Effector memory CD4-positive, alpha-beta T cell (primary cell): ENCODE measurements around the gene MVB12B.

Experiments
- DNase-seq, 3 donors: peaks; one replicate each; pipeline ENCODE4 v3.0.0-alpha.2; 2020
- H3K27ac ChIP-seq: 2 replicates; pipeline ENCODE4 v1.7.0; 2013; ENCODE audit warnings: mild to moderate bottlenecking, low read length, moderate library complexity; ENCODE audit not compliant: insufficient read depth, poor library complexity, severe bottlenecking
- H3K27me3 ChIP-seq: replicated peaks from 2 replicates; pipeline ENCODE4 v1.7.0; 2013; ENCODE audit warnings: mild to moderate bottlenecking, low read length; ENCODE audit not compliant: insufficient read depth, control insufficient read depth, poor library complexity, severe bottlenecking
- H3K36me3 ChIP-seq: 2 replicates; pipeline ENCODE4 v1.7.0; 2013; ENCODE audit warnings: mild to moderate bottlenecking, low read length, moderate library complexity; ENCODE audit not compliant: control insufficient read depth, insufficient read depth
- H3K4me1 ChIP-seq: 2 replicates; pipeline ENCODE4 v1.7.0; 2013; ENCODE audit warnings: low read length, mild to moderate bottlenecking; ENCODE audit not compliant: control insufficient read depth, insufficient read depth, poor library complexity, severe bottlenecking
- H3K4me3 ChIP-seq: 2 replicates; pipeline ENCODE4 v1.7.0; 2013; ENCODE audit warnings: low read length, low read depth, mild to moderate bottlenecking; ENCODE audit not compliant: insufficient read depth, poor library complexity, severe bottlenecking
- H3K9me3 ChIP-seq: 2 replicates; pipeline ENCODE4 v1.7.0; 2013; ENCODE audit warnings: mild to moderate bottlenecking, low read length, moderate library complexity; ENCODE audit not compliant: control insufficient read depth

Gene MVB12B

DNA sequence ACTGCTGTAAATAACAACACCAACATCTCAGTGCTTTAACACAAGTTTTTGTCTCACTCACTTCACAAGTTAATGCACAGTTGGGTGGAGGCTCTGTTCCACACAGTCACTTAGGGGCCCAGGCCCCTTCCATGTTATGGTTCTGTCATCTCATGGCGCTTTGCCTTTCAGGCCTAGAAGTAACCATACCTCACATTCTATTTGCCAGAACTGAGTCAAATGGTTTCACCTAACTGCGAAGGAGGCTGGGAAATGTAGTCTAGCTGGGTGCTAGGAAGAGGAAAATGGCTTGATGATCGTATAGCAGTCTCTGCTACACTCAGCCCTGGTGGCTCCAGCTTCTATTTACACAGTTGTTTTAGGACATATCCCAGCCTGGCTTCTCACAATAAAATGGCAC is 23.1 kb upstream of the MVB12B start:
- H3K27ac ChIP-seq: no peak overlapping the region
- DNase-seq: no peak

DNA sequence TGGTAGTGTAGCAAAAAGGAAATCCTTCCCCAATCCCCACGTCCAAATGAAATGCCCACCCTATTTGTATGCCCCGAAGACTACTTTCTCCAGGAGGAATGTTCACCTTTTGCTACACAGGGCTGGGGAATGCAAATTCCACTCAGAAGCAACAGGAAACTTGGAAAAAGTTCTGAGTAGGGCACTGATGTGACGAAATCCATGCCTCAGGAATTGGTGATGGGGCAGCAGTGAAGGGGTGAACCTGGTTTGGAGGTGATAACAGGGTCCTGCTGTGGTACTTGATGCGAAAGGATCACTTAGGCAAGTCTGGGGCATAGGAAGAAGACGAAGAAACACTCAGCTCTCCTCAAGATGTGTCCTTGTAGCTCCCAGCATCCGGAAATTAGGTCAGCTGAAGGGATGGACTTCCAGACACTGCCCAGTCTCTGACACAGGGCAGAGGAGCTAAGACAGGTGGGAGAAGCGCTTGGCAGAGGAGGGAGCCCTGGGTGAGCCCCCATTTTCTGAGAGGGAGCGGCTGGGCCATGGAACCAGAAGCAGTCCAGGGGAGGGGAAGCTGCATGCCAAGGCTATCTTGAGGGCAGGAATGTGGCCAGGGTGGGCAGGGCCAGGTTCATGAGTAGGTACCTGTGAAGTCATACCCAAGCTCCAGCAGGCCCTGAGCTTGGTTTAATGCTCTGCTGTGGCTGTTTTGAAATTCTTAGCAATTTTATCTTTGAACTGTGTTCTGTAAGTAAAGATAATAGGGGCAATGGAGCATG is 22.2 kb upstream of the MVB12B start:
- DNase-seq: no peak
- Histone ChIP-seq H3K27me3 (no peaks in the 10 kb centered on the region), H3K27ac (no peak overlapping the region), H3K9me3 (no peaks in the 10 kb centered on the region), H3K4me3 (no peak overlapping the region), H3K4me1 (no peaks in the 10 kb centered on the region), H3K36me3 (no peaks in the 10 kb centered on the region)

More for the DNA sequence above, 23.1 kb upstream of the MVB12B start:
- Histone ChIP-seq H3K27me3 (no peaks in the 10 kb centered on the region), H3K4me1 (no peaks in the 10 kb centered on the region), H3K36me3 (no peaks in the 10 kb centered on the region), H3K9me3 (no peaks in the 10 kb centered on the region), H3K4me3 (no peak overlapping the region)

DNA sequence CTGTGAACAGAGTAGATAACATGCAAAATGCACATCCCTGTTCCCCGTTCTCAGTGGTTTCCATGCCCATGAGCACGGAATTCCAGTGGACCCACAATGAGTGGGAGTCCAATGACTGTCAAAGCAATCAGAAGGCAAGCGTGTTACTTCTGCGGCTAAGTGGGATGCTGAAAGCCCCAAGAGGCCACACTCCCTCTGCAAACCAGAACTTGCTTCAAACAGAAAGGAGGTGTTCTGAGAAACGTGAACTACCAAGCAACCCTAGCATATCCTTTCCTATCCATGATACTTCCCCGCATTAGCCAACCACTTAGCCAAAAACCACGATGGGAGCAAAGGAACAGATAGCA is 21.7 kb upstream of the MVB12B start:
- H3K4me1 ChIP-seq: no peaks in the 10 kb centered on the region
- no peak overlapping the region for H3K27ac ChIP-seq
- DNase-seq: no peak
- H3K27me3 ChIP-seq: no peaks in the 10 kb centered on the region
- H3K36me3 ChIP-seq: no peaks in the 10 kb centered on the region
- H3K9me3 ChIP-seq: no peaks in the 10 kb centered on the region
- no peak overlapping the region for H3K4me3 ChIP-seq

DNA sequence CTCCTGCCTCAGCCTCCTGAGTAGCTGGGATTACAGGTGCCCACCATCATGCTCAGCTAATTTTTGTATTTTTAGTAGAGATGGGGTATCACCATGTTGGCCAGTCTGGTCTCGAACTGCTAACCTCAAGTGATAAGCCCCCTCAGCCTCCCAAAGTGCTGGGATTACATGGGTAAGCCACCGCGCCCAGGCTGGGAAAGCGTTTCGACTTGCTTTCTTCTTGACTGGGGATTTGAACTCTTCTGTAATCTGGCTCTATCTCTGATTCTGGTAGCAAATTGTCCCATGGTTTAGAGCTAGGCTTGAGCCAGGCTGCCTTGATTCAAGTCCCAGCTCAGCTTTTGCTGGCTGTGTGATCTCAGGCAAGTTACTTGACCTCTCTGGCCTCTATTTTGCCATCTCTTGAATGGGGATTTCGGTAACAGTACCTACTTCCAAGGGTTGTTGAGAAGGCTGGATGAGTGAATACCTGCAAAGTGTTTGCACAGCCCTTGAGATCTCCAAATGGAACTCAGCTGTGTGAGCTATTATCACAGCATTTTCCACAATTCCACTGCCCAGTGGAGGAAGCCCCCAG is 20.5 kb upstream of the MVB12B start:
- H3K27me3 ChIP-seq: no peaks in the 10 kb centered on the region
- H3K4me3 ChIP-seq: no peak overlapping the region
- no peak overlapping the region for H3K27ac ChIP-seq
- H3K4me1 ChIP-seq: no peaks in the 10 kb centered on the region
- H3K9me3 ChIP-seq: no peaks in the 10 kb centered on the region
- H3K36me3 ChIP-seq: no peaks in the 10 kb centered on the region
- DNase-seq: no peak

DNA sequence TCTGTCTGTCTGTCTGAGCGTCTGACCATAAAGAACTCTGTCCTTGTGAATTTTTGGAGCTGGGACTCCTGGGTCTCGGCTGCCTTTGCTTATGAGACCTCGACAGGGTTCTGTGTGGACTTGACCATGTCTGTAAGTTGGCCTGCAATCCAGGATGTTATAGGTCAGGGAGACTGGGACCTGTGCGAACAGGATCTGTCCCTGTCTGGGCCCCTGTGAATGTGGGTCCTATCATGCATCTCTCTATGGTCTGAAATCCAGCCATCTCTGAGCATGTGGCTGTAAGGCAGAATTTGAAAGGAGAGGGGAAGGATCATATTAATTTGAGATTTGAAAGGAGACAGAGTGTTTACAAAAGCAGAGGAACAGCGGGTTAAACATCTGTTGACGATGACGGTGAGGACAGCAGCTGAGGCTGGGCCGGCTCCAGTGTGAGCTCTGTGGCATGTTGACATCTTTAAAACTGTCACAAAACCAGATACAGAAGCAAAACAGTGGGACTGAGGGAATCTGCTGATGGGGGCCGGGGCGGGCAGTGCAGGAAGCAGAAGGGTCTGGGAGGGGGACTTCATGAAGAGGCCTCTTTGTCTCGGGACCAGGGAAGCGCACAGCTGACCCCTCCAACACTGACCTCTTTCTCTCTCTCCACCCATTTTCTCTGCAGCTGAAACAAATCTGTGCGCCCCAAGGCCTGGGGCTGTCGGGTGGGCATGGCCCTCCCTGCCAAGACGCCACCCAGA is 19.1 kb upstream of the MVB12B start:
- H3K27me3 ChIP-seq: no peaks in the 10 kb centered on the region
- DNase-seq: no peak

DNA sequence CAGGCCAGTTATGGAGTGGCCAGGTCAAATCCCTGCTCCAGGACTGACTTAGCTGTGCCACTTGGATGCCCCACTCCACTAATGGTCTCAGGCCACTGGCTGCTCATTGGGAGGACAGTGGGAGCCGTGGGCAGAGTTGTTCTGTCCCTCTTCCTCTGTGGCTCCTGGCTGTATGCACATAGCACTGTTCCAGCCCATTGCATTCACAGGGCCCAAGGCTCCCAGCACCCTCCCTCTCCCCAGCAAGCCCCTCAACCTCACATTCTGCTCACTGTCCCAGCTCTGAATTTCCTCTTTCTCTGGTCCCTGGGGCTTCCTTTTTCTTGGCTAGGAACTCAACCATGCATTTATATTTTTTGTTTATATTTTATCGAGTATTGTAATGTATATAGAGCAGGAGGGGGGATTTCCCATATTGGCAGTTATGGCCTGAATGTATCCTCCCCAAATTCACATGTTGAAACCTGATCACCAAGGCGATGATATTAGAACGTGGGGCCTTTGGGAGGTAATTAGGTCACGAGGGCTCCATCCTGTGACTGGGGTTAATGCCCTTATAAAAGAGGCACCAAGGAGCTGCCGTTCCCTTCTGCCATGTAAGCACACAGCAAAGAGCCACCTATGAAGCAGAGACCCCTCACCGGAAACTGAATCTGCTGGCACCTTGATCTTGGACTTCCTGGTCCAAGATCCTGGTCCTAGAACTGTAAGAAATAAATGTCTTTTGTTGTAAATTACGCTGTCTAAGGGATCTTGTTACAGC is 17.0 kb upstream of the MVB12B start:
- no peak overlapping the region for H3K27ac ChIP-seq
- no peaks in the 10 kb centered on the region for H3K27me3 ChIP-seq
- no peaks in the 10 kb centered on the region for H3K4me1 ChIP-seq
- H3K36me3 ChIP-seq: no peaks in the 10 kb centered on the region
- no peaks in the 10 kb centered on the region for H3K9me3 ChIP-seq
- no peak overlapping the region for H3K4me3 ChIP-seq
- no peak for DNase-seq

More for the DNA sequence above, 19.1 kb upstream of the MVB12B start:
- H3K9me3 ChIP-seq: no peaks in the 10 kb centered on the region
- H3K27ac ChIP-seq: no peak overlapping the region
- no peaks in the 10 kb centered on the region for H3K36me3 ChIP-seq
- no peak overlapping the region for H3K4me3 ChIP-seq
- H3K4me1 ChIP-seq: no peaks in the 10 kb centered on the region

DNA sequence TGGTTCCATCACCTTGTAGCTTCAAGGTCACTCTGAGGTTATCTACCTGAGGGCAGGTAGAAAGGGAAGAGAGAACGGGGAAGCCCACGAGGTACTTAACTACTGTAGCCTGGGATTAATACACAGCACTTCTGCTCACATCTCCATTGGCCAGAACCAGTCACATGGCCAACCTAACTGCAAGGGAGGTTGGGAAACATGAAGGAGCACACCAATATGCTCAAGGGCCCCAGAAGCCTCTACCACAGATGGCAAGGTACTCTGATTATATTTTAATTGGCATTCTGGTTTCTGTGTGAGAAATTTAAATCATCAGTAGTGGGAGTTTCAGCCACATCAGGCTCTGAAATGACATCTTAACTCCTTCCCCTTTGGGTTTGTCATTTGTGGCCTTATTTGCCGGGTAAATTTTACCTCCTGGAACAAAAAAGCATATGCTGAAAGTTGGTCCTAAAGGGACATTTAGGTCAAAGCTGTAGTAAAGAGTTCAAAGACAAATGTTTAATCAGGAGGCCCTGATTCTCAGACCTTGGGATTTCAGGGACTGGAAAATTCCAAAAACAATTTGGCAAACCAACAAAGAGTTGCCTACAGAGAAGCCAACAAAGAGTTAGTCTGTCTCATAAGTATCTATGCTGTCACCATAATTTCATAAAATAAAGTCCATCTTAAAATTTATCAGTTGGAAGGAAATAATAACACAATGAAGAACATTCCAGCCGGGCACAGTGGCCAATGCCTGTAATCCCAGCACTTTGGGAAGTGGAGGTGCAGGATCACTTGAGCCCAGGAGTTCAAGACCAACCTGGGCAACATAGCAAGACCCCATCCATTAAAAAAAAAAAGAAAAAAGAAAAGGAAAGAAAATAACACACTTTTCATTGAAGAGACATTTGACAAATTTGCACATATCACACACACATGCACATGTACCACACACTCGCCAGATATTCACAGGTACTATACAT is 13.8 kb upstream of the MVB12B start:
- Histone ChIP-seq H3K4me3 (no peak overlapping the region), H3K27ac (no peak overlapping the region), H3K27me3 (no peaks in the 10 kb centered on the region), H3K9me3 (no peaks in the 10 kb centered on the region), H3K36me3 (no peaks in the 10 kb centered on the region), H3K4me1 (no peaks in the 10 kb centered on the region)
- no peak for DNase-seq

DNA sequence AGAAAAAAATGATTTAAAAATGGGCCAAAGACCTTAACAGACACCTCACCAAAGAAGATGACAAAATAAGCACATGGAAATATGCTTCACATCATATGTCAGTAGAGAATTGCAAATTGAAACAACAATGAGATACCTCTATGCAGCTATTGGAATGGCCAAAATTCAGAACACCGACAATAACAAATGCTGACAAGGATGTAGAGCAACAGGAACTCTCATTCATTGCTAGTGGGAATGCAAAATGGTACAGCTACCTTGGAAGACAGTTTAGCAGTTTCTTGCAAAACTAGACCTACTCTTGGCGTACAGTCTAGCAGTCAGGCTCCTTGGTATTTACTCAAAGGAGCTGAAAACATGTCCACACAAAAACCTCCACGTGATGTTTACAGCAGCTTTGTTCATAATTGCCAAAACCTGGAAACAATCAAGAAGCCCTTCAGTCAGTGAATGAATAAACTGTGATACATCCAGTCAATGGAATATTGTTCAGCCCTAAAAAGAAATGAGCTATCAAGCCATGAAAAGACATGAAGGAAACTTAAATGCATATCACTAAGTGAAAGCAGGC is 10.5 kb upstream of the MVB12B start:
- no peak overlapping the region for H3K4me3 ChIP-seq
- no peak for DNase-seq
- no peaks in the 10 kb centered on the region for H3K27me3 ChIP-seq
- H3K4me1 ChIP-seq: no peaks in the 10 kb centered on the region
- H3K9me3 ChIP-seq: no peaks in the 10 kb centered on the region
- no peak overlapping the region for H3K27ac ChIP-seq
- H3K36me3 ChIP-seq: no peaks in the 10 kb centered on the region

DNA sequence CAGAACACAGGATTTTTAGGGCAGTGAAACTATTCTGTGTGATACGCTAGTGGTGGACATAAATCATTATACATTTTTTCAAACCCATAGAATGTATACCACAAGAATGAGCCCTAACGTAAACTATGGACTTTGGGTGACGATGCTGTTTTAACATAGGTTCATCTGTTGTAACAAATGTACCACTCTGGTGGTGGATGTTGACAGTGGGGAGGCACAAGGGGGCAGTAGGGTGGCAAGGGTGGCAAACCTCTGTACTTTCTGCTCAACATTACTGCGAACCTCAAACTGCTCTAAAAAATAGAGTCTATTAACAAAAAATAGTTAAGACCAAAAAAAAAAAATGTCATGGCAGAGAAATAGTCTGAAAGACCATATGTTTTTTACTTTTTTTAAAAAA is 9.1 kb upstream of the MVB12B start:
- H3K4me3 ChIP-seq: no peak overlapping the region
- H3K9me3 ChIP-seq: no peaks in the 10 kb centered on the region
- H3K27ac ChIP-seq: no peak overlapping the region
- no peaks in the 10 kb centered on the region for H3K36me3 ChIP-seq
- no peaks in the 10 kb centered on the region for H3K27me3 ChIP-seq
- H3K4me1 ChIP-seq: no peaks in the 10 kb centered on the region
- DNase-seq: no peak
